GM19395 (cell line): ENCODE results near the gene MCM7.

Experiments
- ATAC-seq: cut with Tn5 transposase; IDR thresholded peaks from one replicate; pipeline ENCODE4 v1.9.1; 2021; ENCODE audit warnings: mild to moderate bottlenecking, moderate library complexity; ENCODE audit not compliant: unreplicated experiment

MCM7 gene

DNA sequence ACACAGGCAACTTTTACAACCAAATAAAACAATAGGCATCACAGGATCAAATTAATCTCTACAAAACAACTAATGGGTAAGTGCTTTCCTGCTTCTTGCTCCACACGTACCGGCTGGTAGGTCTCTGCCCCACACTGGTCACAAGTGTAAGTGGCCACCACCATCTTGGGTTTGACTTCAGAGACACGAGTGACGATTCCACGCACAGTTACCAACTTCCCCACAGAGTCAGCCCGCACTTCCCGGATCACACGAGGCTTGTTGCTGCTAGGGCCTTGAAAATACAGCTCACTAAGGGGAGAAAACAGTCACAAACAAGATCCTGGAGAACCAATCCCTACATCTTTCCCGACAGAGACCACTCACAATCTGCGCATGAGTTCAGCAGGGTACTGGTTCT is 2.3 kb downstream of the MCM7 start:
- ATAC-seq, result no peak

DNA sequence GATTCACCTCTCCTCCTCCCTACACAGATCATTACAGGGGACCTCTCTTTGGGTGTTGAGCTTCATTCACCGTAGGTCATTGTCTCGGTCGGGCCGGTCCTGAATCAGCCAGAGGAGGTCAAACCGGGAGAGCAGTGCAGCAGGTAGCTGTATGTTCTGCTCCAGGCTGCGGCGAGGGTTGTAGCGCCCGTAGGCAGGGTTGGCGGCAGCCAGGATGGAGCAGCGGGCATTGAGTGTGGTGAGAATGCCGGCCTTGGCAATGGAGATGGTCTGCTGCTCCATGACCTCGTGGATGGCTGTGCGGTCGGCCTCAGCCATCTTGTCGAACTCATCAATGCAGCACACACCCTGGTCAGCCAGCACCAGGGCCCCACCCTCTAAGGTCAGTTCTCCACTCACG is 5.5 kb downstream of the MCM7 start:
- ATAC-seq, result no peak

DNA sequence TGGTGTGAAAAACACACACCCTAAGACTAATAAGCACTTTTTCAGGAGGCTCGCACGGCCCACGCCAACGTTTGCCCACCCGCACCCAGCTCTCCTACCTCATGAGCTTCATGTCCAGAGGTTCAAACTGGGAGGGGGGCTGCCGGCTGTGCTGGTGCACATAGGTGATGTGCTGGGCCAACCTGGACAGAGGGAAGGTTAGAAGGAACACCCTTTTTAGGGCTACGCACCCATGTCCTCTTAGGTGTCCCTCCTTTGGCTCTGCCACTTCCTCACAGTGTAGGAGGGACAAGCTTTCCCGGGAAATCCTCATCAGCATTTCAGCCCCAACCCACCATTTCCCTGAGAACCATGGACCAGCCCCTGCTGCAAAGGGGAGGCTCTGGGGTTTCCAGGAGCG is 5.9 kb downstream of the MCM7 start:
- ATAC-seq, result no peak

DNA sequence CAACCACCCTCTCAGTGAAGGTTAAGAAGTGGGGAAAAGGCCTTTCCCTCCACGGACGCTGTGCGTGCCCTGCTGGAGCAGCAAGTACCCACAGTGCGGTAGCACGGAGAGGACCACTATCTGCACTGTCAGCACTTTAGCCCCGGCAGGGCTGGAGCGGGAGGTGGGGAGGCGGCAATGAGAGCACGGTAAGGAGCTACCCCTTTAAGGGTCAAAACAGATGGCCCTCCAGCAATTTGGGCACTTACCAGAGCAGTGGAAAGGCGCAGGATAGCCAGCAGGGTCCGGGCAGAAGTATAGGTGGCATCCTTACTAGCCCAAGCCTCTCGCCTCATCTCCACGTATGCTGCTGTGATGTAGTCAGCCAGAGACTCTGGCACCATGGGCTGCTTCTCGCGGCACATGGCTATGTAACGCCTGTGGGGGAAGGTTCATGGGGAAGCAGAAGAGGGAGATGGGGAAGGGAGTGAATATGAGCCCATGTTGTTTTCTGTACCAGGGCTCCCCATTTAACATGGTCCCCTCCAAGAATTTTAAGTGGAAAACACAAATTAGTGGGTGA is 7.2 kb downstream of the MCM7 start:
- no peak for ATAC-seq

DNA sequence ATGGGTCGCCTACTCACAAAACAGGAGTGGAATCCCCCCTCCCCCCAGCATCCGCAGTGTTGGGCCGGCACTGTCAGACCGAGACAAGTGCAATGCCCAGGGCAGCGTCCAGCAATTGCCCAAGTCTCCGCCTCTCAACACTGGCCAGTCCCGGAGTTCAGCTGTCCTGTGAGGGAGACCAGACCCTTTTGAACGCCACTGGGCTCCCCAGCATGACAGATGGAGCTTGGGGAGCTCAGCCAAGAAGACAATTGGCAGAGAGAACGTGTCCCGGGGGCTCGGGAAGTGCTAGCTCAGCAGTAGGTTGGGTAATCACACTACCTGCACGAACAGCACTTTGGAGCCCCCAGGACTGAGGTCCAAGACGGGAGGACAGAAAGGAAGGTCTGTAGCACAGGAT is 7.7 kb downstream of the MCM7 start:
- no peak for ATAC-seq

DNA sequence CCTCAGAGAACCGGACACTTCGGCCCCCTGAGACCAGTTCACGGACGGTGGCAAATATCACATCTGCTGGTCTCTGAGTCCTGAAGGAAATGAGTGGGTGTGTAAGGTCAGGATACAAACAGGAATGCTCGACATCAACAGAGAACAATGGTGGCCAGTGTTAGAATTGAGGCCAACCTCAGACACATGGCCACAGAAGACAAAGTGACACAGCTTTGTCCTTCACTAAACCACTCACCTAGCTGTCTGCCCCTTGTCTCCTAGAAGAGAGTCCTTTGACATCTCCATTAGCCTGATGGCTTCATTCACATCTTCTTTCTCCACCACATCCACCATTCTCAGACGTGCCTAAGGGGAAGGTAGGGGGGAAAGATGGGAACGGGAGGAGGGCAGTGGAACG is 8.1 kb downstream of the MCM7 start:
- no peak for ATAC-seq

DNA sequence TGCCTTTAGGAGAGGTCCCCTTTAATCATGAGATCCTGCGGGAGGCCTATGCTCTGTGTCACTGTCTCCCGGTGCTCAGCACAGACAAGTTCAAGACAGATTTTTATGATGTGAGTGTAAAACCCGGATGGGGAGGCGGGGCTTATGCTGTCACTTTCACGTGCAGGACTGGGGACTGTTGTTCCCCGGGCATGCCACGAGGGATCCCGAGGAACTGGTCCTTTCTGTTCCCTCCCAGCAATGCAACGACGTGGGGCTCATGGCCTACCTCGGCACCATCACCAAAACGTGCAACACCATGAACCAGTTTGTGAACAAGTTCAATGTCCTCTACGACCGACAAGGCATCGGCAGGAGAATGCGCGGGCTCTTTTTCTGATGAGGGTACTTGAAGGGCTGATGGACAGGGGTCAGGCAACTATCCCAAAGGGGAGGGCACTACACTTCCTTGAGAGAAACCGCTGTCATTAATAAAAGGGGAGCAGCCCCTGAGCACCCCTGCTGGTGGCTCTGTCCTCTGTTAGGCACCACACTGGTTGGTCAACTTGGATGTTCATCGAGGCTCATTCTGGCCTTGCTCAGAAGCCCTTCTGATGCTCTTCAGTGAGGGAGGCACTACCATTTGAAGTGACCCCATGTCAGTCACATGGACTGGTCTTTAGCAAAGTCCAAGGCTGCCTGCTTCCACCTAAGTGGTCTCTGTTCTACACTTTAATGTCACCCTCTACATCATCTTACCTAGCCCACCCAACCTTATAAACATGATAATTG is 9.6 kb downstream of the MCM7 start:
- ATAC-seq, result no peak

DNA sequence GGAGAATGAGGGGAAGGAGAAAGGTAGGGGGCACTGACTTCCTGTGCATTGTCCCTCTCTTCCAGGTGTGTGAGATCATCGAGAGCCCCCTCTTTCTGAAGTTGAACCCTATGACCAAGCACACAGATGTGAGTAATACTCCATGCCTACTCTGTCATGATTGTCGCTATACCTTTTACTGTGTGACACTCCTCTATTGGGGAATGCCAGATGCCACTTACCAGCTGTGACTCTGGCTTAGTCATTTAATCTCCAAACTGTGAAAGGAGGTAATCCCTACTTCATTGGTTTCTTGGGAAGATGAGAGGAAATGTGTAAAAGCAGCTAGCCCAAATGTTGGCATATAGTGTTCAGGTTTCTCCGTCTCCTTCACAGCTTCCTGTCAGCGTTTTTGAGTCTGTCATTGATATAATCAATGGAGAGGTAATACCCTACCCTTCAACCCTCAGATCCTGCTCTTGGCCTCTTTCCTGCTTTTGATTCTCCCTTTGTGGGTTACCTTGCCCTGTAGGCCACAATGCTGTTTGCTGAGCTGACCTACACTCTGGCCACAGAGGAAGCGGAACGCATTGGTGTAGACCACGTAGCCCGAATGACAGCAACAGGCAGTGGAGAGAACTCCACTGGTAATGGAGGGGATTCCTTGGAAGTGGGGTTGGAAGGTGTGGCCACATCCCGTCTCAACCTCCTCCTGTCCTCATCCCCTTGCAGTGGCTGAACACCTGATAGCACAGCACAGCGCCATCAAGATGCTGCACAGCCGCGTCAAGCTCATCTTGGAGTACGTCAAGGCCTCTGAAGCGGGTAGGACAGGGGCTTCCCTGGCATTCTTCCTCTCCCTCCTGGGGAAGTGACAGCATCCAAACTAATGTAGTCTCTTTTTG is 10.4 kb downstream of the MCM7 start:
- no peak for ATAC-seq

DNA sequence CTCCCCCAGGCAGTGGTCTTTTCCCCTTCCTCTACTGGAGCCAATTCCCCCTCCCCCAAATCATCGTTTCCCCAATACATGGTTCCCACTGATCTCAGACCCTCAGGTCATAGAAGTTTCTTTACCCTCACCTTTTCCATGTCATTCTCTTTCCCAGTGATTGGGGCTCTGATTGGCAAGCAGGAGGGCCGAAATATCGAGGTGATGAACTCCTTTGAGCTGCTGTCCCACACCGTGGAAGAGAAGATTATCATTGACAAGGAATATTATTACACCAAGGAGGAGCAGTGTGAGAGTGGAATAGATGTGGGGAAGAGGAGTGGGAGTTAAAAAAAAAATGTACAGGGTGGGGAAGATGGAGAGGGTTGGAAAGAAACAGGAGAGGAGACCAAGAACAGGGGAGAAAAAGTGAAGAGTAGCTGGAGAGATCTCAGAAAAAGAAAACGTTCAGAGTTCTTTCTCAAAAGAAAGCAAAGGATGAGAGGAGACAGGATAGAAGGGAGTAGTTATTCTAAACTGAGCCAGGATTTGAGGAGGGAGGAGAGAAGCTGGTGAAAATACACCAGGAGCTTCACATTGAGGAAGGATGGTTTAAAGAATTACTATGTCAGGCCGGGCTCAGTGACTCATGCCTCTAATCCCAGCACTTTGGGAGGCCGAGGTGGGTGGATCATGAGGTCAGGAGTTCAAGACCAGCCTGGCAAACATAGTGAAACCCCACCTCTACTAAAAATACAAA is 11.6 kb downstream of the MCM7 start:
- ATAC-seq, result no peak

DNA sequence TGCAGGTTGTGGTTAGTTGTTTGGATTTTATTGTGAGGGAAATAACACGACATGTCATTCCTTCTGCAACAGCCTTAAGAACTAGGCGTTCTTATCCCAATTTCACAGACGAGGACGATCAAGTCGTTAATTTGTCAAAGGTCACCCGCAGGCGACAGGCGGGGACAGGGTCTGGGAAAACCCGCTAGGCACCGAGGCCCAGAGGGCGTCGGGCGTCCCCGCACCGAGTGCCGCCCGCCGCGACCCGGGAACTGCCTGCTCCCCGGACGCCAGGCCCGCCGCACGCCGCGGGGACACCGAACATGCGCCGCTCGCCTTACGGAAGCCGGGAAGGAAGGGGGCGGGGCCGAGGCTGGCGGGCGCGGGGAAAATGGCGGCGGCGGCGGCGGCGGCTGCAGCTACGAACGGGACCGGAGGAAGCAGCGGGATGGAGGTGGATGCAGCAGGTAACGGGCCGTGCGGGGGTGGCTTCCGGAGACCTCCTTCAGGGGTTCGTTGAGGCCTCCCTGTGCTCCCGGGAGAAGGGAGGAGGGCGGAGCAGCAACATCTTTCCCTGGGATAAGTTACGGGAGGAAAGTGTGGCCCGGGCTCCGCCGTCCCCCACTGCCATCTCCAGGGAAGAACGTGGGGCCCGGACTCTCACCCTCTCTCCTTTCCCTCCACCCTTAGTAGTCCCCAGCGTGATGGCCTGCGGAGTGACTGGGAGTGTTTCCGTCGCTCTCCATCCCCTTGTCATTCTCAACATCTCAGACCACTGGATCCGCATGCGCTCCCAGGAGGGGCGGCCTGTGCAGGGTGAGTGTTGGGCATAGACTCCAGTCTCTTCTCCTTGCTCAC is 12.4 kb downstream of the MCM7 start, which contains the start of gene COPS6:
TSS of gene COPS6 (plus strand) at position 349 of the 837 bp plus-strand sequence. CDS start at position 371, 22 bp downstream.
- ATAC-seq, result peak; percentile 71

DNA sequence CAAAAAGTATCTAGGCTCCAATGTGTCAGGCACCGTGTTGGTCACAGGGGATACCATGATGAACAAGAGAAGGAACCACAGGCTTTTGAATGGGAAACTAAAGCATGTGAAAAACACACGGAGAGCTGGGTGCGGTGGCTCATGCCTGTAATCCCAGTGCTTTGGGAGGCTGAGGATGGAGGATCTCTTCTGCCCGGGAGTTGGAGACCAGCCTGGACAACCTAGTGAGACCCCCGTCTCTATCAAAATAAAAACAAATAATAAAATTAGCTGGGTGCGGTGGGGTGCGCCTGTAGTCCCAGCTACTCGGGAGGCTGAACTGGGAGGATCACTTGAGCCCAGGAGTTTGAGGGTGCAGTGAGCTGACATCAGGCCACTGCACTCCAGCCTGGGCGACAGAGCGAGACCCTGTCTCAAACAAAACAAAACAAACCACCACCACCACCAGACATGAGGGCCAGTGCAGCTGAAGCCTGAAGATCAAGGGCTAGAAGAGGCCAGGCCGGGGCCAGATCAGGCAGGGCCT is 13.0 kb downstream of the MCM7 start:
- ATAC-seq, result no peak

DNA sequence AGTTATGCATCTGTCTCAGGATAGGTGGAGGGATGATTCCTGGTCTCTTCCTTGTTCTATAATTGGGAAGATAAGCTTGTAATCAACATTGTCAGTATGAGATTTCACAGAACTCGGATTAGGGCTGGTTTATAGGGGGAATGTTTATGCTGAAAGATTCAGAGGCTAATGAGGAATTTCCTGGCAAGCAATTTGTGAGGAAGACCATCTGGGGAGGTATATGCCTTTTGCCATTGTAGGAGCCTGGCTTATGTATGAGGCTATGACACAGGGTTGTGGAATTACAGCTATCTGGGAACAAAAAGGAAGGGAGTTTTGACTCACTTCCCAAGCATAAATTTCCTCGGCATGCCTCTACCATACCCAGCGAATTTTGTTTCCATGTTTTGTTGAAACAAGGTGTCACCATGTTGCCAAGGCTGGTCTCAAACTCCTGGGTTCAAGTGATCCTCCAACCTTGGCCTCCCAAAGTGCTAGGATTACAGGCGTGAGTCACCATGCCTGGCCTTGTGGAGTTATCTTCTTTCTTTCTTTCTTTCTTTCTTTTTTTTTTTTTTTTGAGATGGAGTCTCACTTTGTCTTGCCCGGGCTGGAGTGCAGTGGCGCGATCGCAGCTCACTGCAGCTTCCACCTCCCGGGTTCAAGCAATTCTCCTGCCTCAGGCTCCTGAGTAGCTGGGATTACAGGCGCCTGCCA is 14.0 kb downstream of the MCM7 start:
- no peak for ATAC-seq

DNA sequence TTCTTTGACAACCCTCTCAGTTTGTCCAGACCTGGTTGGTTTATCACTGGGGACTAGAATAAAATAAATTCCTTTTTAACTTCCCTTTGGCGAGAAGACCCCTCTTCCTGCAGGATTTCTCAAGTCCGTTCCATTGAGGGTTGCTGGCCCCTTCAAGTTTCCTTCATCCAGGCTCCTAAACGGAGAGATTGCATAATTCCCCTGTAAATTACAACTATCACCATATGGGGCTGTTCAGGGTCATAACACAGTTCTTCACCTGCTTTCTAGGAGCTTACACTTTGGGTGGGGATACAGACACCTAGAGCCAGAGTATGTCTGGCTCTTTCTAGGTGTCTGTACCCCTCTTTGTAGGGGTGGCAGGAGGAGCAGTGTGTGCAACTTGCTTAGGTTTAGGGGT is 15.7 kb downstream of the MCM7 start:
- ATAC-seq, result no peak

DNA sequence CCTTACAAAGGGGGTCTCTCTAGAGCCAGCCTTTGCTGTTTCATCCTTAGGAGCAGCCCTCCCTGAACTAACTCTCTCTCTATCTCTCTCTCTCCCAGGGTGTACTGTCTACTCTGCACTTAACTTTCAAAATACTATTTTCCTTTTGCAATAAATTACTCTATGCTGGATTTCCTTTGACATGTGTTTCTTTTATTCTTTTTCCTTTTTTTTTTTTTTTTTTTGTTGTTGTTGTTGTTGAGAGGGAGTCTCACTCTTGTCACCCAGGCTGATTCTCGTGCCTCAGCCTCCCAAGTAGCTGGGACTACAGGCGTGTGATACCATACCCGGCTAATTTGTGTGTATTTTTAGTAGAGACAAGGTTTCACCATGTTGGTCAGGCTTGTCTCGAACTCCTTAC is 18.2 kb downstream of the MCM7 start:
- no peak for ATAC-seq

DNA sequence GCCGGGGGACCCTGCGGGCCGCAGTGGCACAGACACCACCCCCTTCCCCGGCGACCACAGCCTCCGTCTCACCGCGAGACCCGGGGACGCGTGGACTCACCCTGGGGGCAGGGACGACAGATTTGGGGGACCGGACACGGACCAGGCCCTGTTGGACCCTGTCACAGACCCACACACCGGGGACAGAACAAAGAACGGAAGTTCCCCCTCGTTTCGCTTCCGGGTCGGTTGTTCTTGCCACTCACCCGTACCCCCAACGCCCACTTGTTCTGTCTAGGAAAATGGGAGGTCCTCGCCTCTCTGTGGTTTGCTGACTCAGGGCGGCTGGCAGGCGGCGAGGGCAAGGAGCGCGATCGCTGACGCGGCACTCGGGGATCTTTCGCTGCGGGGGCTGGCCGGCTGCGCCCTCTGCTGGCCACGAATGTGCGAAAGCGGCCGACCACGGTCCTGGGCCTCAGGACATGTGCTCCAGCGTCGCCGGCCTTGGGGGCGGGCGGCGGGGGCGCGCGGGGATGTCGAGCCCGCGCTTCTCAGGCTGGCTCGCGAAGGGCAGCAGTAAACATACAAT is 19.6 kb downstream of the MCM7 start, which contains the start of gene ZNF3:
TSS of gene ZNF3 (minus strand) at position 189 of the 568 bp plus-strand sequence. CDS start 4,366 bp downstream, outside the sequence.
- peak; percentile 80 for ATAC-seq

DNA sequence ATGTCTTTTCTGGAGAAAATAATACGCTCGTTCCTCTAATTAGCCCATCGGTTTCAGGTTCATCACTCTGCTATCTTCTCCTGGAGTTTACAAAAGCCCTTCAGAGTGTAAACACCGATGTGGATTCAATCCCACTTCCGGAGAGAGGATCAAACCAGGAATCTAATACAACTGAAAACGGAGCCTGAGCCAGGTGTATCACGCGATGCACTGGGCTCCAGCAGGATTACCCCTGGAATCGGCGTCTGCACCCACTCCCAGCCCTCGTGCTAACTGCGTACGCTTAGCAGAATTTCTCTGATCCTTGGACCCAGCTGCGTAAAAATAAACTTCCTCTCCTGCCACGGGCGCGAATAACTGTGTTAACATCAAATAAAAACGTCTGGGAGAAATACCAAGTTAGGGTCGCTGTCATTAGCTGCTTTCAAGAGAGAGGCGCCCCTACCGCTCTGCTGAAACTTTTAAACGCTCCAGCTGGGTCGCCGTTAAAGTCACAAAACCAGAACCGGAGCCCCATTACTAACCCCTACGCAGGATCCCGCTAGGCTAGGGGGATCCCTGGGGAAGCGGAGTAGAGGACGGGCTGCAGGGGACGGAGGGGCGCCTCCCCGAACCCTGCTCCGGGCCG is 20.2 kb downstream of the MCM7 start:
- peak; percentile 17 for ATAC-seq

DNA sequence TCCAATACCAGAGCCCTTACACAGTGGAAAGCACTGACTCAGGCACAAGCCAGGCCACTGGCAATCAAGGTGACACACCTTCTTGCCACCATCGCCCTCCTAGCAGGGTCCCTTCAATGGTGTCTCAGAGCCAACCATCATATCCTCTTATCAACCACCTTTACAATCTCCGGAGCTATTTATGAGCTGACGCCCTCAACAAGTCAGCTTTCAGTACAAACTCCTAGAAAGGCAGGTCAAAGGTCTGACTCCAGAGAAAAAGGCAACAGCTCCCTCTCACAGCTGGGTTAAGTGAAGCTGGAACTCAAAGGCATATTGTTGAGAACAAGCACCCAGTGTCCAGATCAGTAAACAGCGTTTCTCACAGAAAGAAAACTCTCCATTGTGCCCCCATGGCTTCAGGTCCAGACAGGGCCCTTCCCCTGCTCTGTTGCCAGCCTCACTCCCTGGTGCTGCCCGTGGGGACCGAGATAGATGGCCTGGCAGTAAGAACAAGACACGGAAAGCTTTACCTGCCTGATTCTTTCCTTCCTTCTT is 22.1 kb downstream of the MCM7 start:
- ATAC-seq, result no peak

DNA sequence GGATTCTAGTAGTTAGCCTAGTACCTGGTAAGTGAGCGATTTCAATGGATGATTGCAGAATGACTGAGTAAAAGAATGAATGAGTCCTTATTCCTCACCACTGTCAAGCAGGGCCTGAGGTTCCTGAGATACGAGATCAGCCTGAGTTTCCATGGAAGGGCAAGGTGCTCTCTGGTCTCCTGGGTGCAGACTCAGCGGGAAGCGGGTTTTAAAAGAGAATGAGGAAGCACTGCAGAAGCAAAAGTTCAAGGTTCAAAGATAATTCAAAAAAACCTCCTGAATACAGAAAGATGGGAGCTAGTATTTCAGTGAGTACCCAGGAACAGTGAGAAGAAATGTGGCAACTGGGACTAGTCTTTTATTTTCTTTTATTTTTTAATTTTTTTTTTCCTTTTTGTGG is 24.0 kb downstream of the MCM7 start:
- no peak for ATAC-seq
